Measurements from ENCODE around the gene GPR107.

The GPR107 gene

DNA sequence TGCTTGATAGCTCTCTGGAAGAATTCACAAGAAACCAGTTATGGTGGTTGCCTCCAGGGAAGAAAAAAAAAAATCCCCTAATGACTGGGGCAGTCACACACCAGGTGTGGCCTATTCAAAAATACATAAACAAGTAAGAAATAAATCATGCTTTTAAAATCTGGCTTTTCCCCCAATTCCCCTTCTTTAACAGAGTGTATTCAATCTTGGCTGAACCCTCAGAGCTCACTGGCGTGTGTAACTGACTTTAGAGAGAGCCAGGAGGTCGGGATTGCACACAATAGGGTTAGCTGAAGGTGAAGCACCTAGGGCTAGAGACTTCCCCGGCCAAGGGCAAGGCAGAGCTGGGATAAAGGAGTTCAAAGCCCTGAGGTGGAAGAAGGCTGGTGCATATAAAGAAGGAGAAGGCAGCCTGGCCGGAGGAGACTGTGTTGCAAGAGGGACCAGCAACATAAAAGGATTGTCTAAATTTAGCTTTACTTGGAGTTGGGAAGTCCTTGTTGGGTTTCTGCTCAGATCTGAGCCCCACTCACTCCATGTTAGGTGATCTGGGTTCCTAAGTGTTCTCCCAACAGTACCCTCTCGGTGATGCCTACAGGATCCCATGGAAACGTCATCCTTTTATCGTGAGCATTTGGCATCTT is 30.4 kb upstream of the GPR107 start:
- Histone ChIP-seq H3K27me3 (ENCODE audit: insufficient read depth, insufficient read length) (no peaks in the 10 kb centered on the region), H3K36me3 (ENCODE audit: insufficient read depth, insufficient read length, low read length) (no peaks in the 10 kb centered on the region), H3K4me3 (ENCODE audit: insufficient read length, low read depth) (no peak overlapping the region), H3K4me1 (ENCODE audit: insufficient read depth, insufficient read length) (no peaks in the 10 kb centered on the region), H3K9ac (ENCODE audit: insufficient read length, low read depth) (no peak overlapping the region), H3K9me3 (ENCODE audit: insufficient read depth, low read length) (no peaks in the 10 kb centered on the region)
- TF ChIP-seq ZNF274 (IDR thresholded peaks at IDR 0.05; ENCODE audit: low read depth, low read length) (no peak), SUZ12 (IDR thresholded peaks at IDR 0.05; ENCODE audit: extremely low read depth, insufficient read depth, insufficient read length) (no peak), YY1 (IDR thresholded peaks at IDR 0.05; ENCODE audit: insufficient read depth, insufficient read length) (no peak)
- DNase-seq (ENCODE audit: low read depth, low spot score), result no peak

DNA sequence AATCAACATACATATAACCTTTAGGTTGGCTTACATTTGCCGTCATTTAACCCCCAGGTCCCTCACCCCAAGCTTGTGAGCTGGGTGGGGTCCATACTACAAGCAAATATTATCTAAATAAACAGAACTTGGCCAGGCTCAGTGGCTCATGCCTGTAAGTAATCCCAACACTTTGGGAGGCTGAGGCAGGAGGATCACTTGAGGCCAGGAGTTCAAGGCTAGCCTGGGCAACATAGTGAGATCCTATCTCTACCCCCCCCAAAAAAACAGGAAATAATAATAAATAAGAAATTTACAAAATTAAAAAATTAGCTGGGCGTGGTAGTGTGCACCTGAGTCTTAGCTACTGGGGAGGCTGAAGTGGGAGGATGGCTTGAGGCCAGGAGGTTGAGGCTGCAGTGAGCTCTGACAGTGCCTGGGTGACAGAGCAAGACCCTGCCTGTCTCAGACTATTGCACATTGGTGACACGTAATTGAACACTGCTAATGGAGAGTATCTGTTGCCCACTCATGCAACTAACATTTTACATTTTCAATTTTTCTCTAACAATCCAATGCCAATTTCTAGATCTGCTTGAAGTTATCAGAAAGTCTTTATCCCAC is 29.6 kb upstream of the GPR107 start:
- Histone ChIP-seq H3K4me1 (ENCODE audit: insufficient read depth, insufficient read length) (no peaks in the 10 kb centered on the region), H3K27me3 (ENCODE audit: insufficient read depth, insufficient read length) (no peaks in the 10 kb centered on the region), H3K9me3 (ENCODE audit: insufficient read depth, low read length) (no peaks in the 10 kb centered on the region), H3K4me3 (ENCODE audit: insufficient read length, low read depth) (no peak overlapping the region), H3K36me3 (ENCODE audit: insufficient read depth, insufficient read length, low read length) (no peaks in the 10 kb centered on the region), H3K9ac (ENCODE audit: insufficient read length, low read depth) (no peak overlapping the region)
- TF ChIP-seq SUZ12 (IDR thresholded peaks at IDR 0.05; ENCODE audit: extremely low read depth, insufficient read depth, insufficient read length), result no peak
- no peak for TF ChIP-seq YY1 (IDR thresholded peaks at IDR 0.05; ENCODE audit: insufficient read depth, insufficient read length)
- TF ChIP-seq ZNF274 (IDR thresholded peaks at IDR 0.05; ENCODE audit: low read depth, low read length), result no peak
- DNase-seq (ENCODE audit: low read depth, low spot score), result no peak

DNA sequence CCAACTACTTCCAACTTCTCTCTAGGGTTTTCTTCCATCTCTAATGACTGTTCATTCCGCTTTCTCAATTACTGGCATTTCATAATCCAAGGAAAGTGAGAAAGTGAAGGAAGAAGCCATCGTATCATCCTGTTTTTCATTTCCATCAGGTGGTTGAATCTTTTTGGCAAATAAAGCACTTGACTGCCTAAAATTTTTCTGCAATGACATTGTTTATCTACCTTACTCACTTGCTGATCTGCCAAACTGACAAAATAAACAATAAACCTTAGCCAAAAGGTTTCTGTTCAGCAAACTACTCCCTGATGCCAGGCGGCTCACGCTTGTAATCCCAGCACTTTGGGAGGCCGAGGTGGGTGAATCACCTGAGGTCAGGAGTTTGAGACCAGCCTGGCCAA is 29.1 kb upstream of the GPR107 start:
- no peaks in the 10 kb centered on the region for H3K4me1 ChIP-seq (ENCODE audit: insufficient read depth, insufficient read length)
- TF ChIP-seq ZNF274 (IDR thresholded peaks at IDR 0.05; ENCODE audit: low read depth, low read length), result no peak
- no peak overlapping the region for H3K9ac ChIP-seq (ENCODE audit: insufficient read length, low read depth)
- no peak for DNase-seq (ENCODE audit: low read depth, low spot score)
- H3K4me3 ChIP-seq (ENCODE audit: insufficient read length, low read depth), result no peak overlapping the region
- H3K36me3 ChIP-seq (ENCODE audit: insufficient read depth, insufficient read length, low read length), result no peaks in the 10 kb centered on the region
- H3K9me3 ChIP-seq (ENCODE audit: insufficient read depth, low read length), result no peaks in the 10 kb centered on the region
- H3K27me3 ChIP-seq (ENCODE audit: insufficient read depth, insufficient read length), result no peaks in the 10 kb centered on the region

DNA sequence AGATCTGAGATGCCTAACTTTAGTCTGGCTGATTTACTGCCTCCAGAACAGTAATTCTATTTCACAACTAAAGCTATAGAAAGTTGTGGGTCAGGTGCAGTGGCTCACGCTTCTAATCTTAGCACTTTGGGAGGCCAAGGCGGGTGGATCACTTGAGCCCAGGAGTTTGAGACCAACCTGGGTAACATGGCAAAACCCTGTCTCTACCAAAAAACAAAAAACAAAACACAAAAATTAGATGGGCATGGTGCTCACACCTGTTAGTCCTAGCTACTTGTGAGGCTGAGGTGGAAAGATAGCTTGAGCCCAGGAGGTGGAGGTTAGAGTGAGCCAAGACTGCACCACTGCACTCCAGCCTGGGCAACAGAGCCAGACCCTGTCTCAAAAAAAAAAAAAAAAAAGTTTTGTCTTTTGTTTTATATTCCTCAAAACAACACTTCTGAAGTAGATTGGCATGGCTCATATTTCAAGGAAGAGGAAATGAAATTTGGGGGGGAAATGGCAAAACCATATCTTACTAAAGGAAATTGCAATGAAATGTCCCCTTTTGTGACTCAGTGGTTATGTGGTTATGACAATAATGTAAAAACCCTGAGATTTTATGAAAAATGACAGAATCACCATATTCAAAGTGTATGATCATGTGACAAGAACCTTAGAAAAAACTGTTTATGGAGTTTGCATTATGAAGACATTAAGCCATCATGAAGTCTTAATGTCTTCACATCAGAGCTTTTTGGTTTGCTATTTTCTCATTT is 26.9 kb upstream of the GPR107 start:
- DNase-seq (ENCODE audit: low read depth, low spot score), result no peak
- no peaks in the 10 kb centered on the region for H3K27me3 ChIP-seq (ENCODE audit: insufficient read depth, insufficient read length)
- no peaks in the 10 kb centered on the region for H3K9me3 ChIP-seq (ENCODE audit: insufficient read depth, low read length)
- peaks cover 3% of the 10 kb centered on the region for H3K4me1 ChIP-seq (ENCODE audit: insufficient read depth, insufficient read length)
- H3K4me3 ChIP-seq (ENCODE audit: insufficient read length, low read depth), result no peak overlapping the region
- no peak overlapping the region for H3K9ac ChIP-seq (ENCODE audit: insufficient read length, low read depth)
- TF ChIP-seq ZNF274 (IDR thresholded peaks at IDR 0.05; ENCODE audit: low read depth, low read length) (no peak), YY1 (IDR thresholded peaks at IDR 0.05; ENCODE audit: insufficient read depth, insufficient read length) (no peak), SUZ12 (IDR thresholded peaks at IDR 0.05; ENCODE audit: extremely low read depth, insufficient read depth, insufficient read length) (no peak)
- no peaks in the 10 kb centered on the region for H3K36me3 ChIP-seq (ENCODE audit: insufficient read depth, insufficient read length, low read length)

DNA sequence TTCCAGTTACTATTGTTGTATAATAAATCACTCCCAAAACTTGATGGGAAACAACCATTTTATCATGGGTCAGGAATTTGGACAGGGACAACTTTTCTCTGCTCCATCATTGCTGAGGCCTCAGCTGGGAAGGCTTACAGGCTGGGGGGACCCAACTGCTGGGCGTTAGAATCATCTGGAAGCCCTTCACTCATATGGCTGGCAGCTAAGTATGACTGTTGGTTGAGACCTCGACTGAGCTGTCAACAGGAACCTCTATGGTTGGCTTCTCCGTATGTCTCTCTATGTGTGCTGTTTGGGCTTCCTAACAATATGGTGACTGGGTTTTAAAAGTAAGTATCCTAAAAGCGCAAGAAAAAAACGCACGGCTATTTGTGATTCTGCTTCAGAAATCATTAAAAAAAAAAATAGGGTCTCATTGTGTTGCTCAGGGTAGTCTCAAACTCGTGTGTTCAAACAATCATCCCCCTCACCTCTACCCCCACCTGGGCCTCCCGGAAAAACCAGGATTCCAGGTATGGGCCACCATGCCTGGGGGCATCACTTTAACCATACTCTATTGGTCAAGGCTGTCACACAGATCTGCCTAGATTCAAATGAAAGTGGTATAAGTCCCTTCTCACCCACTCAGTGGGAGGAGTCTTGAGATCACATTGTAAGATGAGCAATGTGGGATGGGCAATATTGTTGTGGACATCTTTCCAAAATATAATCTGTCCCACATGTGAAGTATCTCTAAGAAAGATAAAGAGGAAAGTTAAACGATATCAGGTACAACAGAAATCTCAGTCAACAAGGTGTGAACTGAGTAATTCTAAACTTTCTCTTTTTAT is 26.0 kb upstream of the GPR107 start:
- peaks cover 3% of the 10 kb centered on the region for H3K4me1 ChIP-seq (ENCODE audit: insufficient read depth, insufficient read length)
- no peak for TF ChIP-seq ZNF274 (IDR thresholded peaks at IDR 0.05; ENCODE audit: low read depth, low read length)
- no peak for TF ChIP-seq YY1 (IDR thresholded peaks at IDR 0.05; ENCODE audit: insufficient read depth, insufficient read length)
- TF ChIP-seq SUZ12 (IDR thresholded peaks at IDR 0.05; ENCODE audit: extremely low read depth, insufficient read depth, insufficient read length), result no peak
- no peaks in the 10 kb centered on the region for H3K9me3 ChIP-seq (ENCODE audit: insufficient read depth, low read length)
- no peaks in the 10 kb centered on the region for H3K36me3 ChIP-seq (ENCODE audit: insufficient read depth, insufficient read length, low read length)
- no peak overlapping the region for H3K4me3 ChIP-seq (ENCODE audit: insufficient read length, low read depth)
- H3K9ac ChIP-seq (ENCODE audit: insufficient read length, low read depth), result no peak overlapping the region
- H3K27me3 ChIP-seq (ENCODE audit: insufficient read depth, insufficient read length), result no peaks in the 10 kb centered on the region
- DNase-seq (ENCODE audit: low read depth, low spot score), result no peak

DNA sequence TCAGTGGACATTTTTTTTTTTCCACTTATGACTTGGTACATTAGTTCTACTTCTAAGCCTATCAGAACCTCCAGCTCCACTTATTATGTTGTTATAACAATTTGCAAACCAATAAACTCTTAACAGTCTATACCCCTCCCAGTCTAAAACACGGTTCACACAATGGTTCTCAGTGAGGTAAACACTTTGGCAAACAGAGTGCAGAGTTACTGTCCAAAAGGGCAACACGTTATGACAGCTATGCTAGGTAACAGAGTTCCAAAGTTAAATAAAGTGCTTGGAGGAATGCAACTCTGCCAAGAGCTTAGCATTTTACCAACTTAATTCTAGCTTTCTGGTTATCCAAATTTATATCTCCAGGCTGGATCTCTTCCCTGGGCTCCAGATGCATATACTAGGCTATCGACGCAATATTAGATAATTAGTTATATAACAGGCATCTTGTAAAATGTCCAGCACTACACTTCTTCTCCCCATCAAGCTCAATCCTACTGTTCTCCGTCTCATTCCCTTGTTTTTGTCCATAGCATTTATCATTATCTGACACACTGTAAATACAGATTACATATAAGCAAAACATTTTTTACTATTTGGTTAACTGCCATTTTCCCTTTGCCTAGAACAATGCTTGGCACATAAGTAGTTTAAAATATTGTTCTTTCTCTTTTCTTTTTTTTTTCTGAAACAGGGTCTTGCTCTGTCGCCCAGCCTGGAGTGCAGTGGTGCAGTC is 25.0 kb upstream of the GPR107 start:
- Histone ChIP-seq H3K36me3 (ENCODE audit: insufficient read depth, insufficient read length, low read length) (no peaks in the 10 kb centered on the region), H3K27me3 (ENCODE audit: insufficient read depth, insufficient read length) (no peaks in the 10 kb centered on the region), H3K9ac (ENCODE audit: insufficient read length, low read depth) (no peak overlapping the region), H3K4me1 (ENCODE audit: insufficient read depth, insufficient read length) (peaks cover 3% of the 10 kb centered on the region), H3K9me3 (ENCODE audit: insufficient read depth, low read length) (no peaks in the 10 kb centered on the region), H3K4me3 (ENCODE audit: insufficient read length, low read depth) (no peak overlapping the region)
- DNase-seq (ENCODE audit: low read depth, low spot score), result no peak
- TF ChIP-seq SUZ12 (IDR thresholded peaks at IDR 0.05; ENCODE audit: extremely low read depth, insufficient read depth, insufficient read length), result no peak
- TF ChIP-seq ZNF274 (IDR thresholded peaks at IDR 0.05; ENCODE audit: low read depth, low read length), result no peak
- no peak for TF ChIP-seq YY1 (IDR thresholded peaks at IDR 0.05; ENCODE audit: insufficient read depth, insufficient read length)

Data from NT2/D1 (cell line).